Prostate gland (tissue), 2 donors: ENCODE results near the gene MATR3.

Experiments used
- POLR2A ChIP-seq: fragments of 450-650 bp; IDR thresholded peaks from one replicate; pipeline ENCODE4 v1.6.1; 2016; ENCODE audit warnings: antibody characterized with exemption, mild to moderate bottlenecking
- POLR2AphosphoS5 ChIP-seq: sonication (generic); formaldehyde crosslinking; IDR thresholded peaks from one replicate; pipeline ENCODE4 v1.6.1; 2017; ENCODE audit warnings: antibody characterized with exemption
- TF ChIP-seq, protein P1 (sequence below), 4 experiments: fragments of 200-600 bp in 2 of 4; fragments of 450-650 bp in 2 of 4; sonication (generic) in 2 of 4; IDR thresholded peaks; 1 replicate in 3 of 4; 2 replicates in 1 of 4; pipeline ENCODE4 v1.5.1; 2016 to 2019; ENCODE audit warnings: antibody characterized with exemption in 4 of 4, mild to moderate bottlenecking in 2 of 4, moderate library complexity in 2 of 4

DNA sequence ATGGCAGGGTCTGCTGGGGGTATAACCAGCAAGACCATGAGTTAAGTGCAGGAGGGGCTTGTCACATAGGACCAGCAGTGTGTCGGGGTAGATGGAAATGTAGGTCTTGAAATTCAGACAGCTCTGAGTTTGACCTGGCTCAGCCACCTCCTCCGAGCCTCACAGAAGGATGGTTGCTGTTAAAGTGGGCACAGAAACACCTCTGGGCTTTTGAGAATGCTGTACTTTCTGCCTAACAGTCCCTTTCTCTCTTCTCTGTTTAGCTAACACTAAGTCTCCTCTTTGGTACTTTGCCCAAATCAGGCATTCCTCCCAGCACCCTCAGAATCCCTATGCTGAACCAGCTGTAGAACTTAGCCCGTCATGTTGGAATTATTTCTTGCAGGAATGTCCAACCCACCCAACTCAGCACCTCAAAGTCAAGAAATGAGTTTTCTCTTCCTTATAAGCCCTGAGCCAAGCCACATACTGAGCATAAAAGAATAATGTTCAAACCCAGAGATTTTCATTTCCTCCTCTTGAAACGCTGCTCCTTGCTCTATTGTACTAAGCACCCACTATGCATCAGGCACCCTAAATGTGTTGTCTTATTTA, 41.7 kb upstream of the MATR3 start:
- TF ChIP-seq, protein P1, sequence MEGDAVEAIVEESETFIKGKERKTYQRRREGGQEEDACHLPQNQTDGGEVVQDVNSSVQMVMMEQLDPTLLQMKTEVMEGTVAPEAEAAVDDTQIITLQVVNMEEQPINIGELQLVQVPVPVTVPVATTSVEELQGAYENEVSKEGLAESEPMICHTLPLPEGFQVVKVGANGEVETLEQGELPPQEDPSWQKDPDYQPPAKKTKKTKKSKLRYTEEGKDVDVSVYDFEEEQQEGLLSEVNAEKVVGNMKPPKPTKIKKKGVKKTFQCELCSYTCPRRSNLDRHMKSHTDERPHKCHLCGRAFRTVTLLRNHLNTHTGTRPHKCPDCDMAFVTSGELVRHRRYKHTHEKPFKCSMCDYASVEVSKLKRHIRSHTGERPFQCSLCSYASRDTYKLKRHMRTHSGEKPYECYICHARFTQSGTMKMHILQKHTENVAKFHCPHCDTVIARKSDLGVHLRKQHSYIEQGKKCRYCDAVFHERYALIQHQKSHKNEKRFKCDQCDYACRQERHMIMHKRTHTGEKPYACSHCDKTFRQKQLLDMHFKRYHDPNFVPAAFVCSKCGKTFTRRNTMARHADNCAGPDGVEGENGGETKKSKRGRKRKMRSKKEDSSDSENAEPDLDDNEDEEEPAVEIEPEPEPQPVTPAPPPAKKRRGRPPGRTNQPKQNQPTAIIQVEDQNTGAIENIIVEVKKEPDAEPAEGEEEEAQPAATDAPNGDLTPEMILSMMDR (IDR thresholded peaks at IDR 0.05), result no peak
- TF ChIP-seq POLR2AphosphoS5 (no peak), POLR2A (no peak)
